ENCODE data around the gene UTS2B.

GRCh38 chr3:191357909-191358308 is 27.6 kb upstream of the UTS2B start:
- TF ChIP-seq ZNF274 (IDR thresholded peaks at IDR 0.05; ENCODE audit: low read depth, low read length), result no peak
- no peak for TF ChIP-seq YY1 (IDR thresholded peaks at IDR 0.05; ENCODE audit: insufficient read depth, insufficient read length)

Measured in NT2/D1 (cell line).